ENCODE results near the gene DUSP1. TPM values are rescaled to one million over a fixed set of nuclear protein-coding genes. Genes with fewer than 3 reads are reported as not detected.

Gene DUSP1
- total RNA-seq, 4 donors from 2014 or later: 811 to 2,389 (median 1,820) TPM

GRCh38 chr5:172782169-172783039, 11.4 kb upstream of the DUSP1 start:
- no peak overlapping the region for H3K4me3 ChIP-seq (ENCODE audit: low read depth, poor library complexity, severe bottlenecking)
- DNase-seq (ENCODE audit: low spot score in 2 of 2): no peak
- TF ChIP-seq CTCF (IDR thresholded peaks at IDR 0.05) (no peak), POLR2A (IDR thresholded peaks at IDR 0.05) (no peak)
- intact Hi-C loops (cut with DNase I; ENCODE audit: low total_unique reads): no loop called here
- 94% methylated on average over 7 of the region's 7 CpGs for WGBS, 2 donors

GRCh38 chr5:172779691-172780341, 8.8 kb upstream of the DUSP1 start:
- no peak overlapping the region for H3K4me3 ChIP-seq (ENCODE audit: low read depth, poor library complexity, severe bottlenecking)
- no peak for TF ChIP-seq POLR2A (IDR thresholded peaks at IDR 0.05)
- TF ChIP-seq CTCF (IDR thresholded peaks at IDR 0.05): no peak
- intact Hi-C loops (cut with DNase I; ENCODE audit: low total_unique reads): loop anchor here (10.0 kb wide), 1 partner anchor 145 kb away; no protein-coding TSS in a partner anchor
- peak in 1 of 2 donors; percentile 65 for DNase-seq (ENCODE audit: low spot score in 2 of 2)
- 92 to 94% methylated on average over 5 of the region's 5 CpGs for WGBS, 2 donors

GRCh38 chr5:172777881-172778814, 7.2 kb upstream of the DUSP1 start:
- TF ChIP-seq CTCF (IDR thresholded peaks at IDR 0.05): peak in 1 of 3 donors; percentile 17
- TF ChIP-seq POLR2A (IDR thresholded peaks at IDR 0.05): no peak
- 77 to 78% methylated on average over 13 of the region's 13 CpGs for WGBS, 2 donors
- intact Hi-C loops (cut with DNase I; ENCODE audit: low total_unique reads): loop anchor here (10.0 kb wide), 1 partner anchor 147 kb away; no protein-coding TSS in a partner anchor
- peak in 1 of 2 donors; percentile 90 for DNase-seq (ENCODE audit: low spot score in 2 of 2)
- H3K4me3 ChIP-seq (ENCODE audit: low read depth, poor library complexity, severe bottlenecking): no peak overlapping the region

GRCh38 chr5:172776235-172776594, 5.2 kb upstream of the DUSP1 start:
- H3K4me3 ChIP-seq (ENCODE audit: low read depth, poor library complexity, severe bottlenecking): no peak overlapping the region
- DNase-seq (ENCODE audit: low spot score in 2 of 2): no peak
- TF ChIP-seq POLR2A (IDR thresholded peaks at IDR 0.05) (no peak), CTCF (IDR thresholded peaks at IDR 0.05) (no peak)
- intact Hi-C loops (cut with DNase I; ENCODE audit: low total_unique reads): loop anchor here (10.0 kb wide), 1 partner anchor 149 kb away; no protein-coding TSS in a partner anchor
- 80 to 92% methylated on average over 2 of the region's 2 CpGs for WGBS, 2 donors
